Left lung (tissue), 10 donors: Measurements from ENCODE around the gene MARCHF3. TPM values are rescaled to one million over a fixed set of nuclear protein-coding genes. Genes with fewer than 3 reads are reported as not detected.
"Not testable (repeated sequence)": the region's sequence is repeated elsewhere in the genome, so short reads cannot be mapped to it uniquely, and the experiment has no call there.

ENCODE experiments used
- ATAC-seq: fragments of 200-7000 bp; cut with Tn5 transposase; one replicate; pipeline ENCODE4 v1.9.1; 2020; ENCODE audit warnings: moderate library complexity
- DNase-seq, 4 donors: peaks; one replicate each; pipeline ENCODE4 v3.0.0-alpha.2; 2013 to 2020
- H3K27ac ChIP-seq, 2 donors: fragments of 200-600 bp; sonication (generic) in 1 of 2; one replicate each; pipeline versions ENCODE4 v1.5.0 to v1.8.0; 2020 to 2021
- H3K27me3 ChIP-seq, 2 donors: fragments of 200-600 bp; sonication (generic) in 1 of 2; one replicate each; pipeline versions ENCODE4 v1.5.0 to v1.8.0; 2020 to 2021
- H3K36me3 ChIP-seq, 2 donors: fragments of 200-600 bp; sonication (generic) in 1 of 2; one replicate each; pipeline versions ENCODE4 v1.5.0 to v1.8.0; 2020 to 2021
- H3K4me1 ChIP-seq, 2 donors: fragments of 200-600 bp; one replicate each; pipeline ENCODE4 v1.8.0; 2021
- H3K4me3 ChIP-seq, 2 donors: fragments of 200-600 bp; sonication (generic) in 1 of 2; one replicate each; pipeline versions ENCODE4 v1.5.0 to v1.8.0; 2020 to 2021; ENCODE audit warnings: mild to moderate bottlenecking in 1 of 2
- H3K9me3 ChIP-seq, 2 donors: fragments of 200-600 bp; sonication (generic) in 1 of 2; one replicate each; pipeline versions ENCODE4 v1.5.0 to v1.8.0; 2020 to 2021
- intact Hi-C, 2 donors: fragments of 100-400 bp; cut with DNase I; formaldehyde crosslinking; loops; one replicate each; pipeline versions ENCODE4 v1.11.2 to v1.14.2; 2022
- polyA plus RNA-seq, 6 donors: library from polyadenylated mRNA; unstranded; fragments of 120-200 nt; gene quantifications; one replicate each; pipeline ENCODE4 v1.2.1, GENCODE V29; 2013; ENCODE audit not compliant: insufficient read length in 6 of 6
- total RNA-seq, 2 donors: library from RNA; stranded (reverse); fragmentation: NEBNext Ultra II Directional; extraction: Animal tissue kit (Norgen Biotek cat#: 25700); gene quantifications; one replicate each; pipeline ENCODE4 v1.2.1, GENCODE V29; 2021
- TF ChIP-seq, protein P1 (sequence below), 2 donors: fragments of 200-600 bp; sonication (generic) in 1 of 2; IDR thresholded peaks; one replicate each; pipeline versions ENCODE4 v1.5.0 to v1.8.0; 2021; ENCODE audit warnings: antibody characterized with exemption in 2 of 2
- donor health status: DM: no; HTN: yes; CAD: no.
- donor health status: DM: no; HTN: no; CAD: no.

Gene MARCHF3
- total and polyA plus RNA-seq, 8 donors, result 3.4 to 8.7 (median 5.5) TPM

DNA sequence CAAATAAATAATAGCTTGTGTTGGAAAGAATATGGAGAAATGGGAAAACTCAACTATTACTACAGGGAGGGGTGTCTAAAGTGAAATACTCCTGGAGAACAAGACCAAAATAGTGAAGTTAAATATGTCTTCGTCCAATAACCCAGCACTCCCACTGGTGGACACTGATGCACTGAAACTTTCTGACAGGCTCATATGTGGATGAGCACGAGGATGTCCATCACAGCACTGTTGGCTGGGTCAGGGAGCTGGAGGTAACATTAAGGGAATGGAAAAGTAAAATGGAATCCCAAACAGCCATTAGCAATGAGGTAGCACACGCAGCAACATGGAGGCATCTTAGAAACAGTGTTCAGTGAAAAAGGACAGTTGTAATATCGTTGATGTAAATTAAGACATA is 167.0 kb downstream of the MARCHF3 start:
- Histone ChIP-seq H3K27me3 (no peaks in the 10 kb centered on the region), H3K36me3 (no peaks in the 10 kb centered on the region), H3K27ac (no peak overlapping the region), H3K9me3 (no peaks in the 10 kb centered on the region), H3K4me1 (no peaks in the 10 kb centered on the region), H3K4me3 (no peak overlapping the region)
- intact Hi-C loops, result no loop called here
- ATAC-seq (no peak), DNase-seq (no peak)
- TF ChIP-seq, protein P1, sequence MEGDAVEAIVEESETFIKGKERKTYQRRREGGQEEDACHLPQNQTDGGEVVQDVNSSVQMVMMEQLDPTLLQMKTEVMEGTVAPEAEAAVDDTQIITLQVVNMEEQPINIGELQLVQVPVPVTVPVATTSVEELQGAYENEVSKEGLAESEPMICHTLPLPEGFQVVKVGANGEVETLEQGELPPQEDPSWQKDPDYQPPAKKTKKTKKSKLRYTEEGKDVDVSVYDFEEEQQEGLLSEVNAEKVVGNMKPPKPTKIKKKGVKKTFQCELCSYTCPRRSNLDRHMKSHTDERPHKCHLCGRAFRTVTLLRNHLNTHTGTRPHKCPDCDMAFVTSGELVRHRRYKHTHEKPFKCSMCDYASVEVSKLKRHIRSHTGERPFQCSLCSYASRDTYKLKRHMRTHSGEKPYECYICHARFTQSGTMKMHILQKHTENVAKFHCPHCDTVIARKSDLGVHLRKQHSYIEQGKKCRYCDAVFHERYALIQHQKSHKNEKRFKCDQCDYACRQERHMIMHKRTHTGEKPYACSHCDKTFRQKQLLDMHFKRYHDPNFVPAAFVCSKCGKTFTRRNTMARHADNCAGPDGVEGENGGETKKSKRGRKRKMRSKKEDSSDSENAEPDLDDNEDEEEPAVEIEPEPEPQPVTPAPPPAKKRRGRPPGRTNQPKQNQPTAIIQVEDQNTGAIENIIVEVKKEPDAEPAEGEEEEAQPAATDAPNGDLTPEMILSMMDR (IDR thresholded peaks at IDR 0.05), result no peak

DNA sequence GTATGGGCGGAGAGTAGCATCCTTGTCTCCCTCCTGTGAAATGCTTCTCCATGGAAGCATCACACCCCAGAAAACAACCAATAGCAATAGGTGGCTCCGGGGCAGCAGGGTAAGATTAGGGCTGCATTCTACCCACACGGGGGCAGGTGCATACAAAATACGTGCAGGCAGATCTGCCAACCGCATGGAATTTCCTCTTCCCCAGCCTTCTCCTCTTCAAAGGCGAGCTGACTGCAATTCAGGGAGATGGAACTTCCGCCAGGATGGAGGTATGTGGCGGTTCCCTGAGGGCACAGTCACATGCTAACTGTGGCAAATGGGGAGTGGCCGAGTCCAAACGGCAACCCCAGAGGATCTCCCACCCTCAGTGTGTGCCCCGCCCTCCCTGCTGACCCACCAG is 171.9 kb downstream of the MARCHF3 start:
- TF ChIP-seq, protein P1 (IDR thresholded peaks at IDR 0.05), result no peak
- ATAC-seq (no peak), DNase-seq (no peak)
- no peaks in the 10 kb centered on the region for H3K9me3 ChIP-seq
- H3K27me3 ChIP-seq, result no peaks in the 10 kb centered on the region
- H3K4me1 ChIP-seq, result no peaks in the 10 kb centered on the region
- H3K36me3 ChIP-seq, result no peaks in the 10 kb centered on the region
- no peak overlapping the region for H3K27ac ChIP-seq
- intact Hi-C loops, result no loop called here
- H3K4me3 ChIP-seq, result no peak overlapping the region

DNA sequence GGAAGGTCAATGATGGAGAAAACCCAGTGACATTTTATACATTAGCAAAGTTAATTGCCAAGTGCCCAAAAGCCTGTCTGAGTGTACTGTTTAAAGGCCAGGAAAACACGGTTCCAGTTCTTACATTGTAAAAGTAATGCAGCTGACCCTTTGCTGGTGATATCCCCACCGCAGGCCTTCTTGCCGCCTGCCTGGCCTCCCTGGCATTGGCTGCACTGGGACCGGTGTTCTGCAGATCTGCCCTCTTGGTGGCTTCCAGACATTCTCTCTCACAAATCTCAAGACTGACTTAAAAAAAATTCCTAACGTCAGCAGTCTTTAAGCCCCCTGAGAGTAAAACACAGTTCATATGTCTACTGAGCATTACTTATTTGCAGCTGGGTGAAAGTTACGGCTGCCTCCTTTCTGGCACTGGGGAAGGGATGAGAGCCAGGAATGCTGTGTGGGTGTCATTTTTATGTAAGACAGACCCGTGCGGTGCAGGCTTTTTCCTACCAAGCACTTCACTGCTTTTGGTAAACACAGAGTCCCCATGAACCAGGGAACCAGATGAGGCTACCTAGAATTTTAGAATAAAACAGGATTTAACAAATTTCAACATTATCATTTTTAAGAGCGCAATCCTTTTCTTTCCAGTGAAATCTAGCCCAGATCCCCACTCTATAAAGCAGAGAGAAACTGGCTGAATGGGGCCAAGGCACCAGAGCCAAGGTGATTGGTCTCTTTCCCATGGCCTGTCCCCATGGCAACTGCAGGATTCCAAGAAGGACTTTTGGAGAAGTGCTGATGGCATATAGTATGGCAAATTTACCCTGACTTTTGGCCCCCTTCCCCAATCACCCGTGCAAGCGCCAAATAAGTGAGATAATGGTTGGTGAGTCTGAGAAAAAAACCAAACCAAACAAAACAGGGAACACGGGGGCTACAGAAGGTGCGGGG is 172.6 kb downstream of the MARCHF3 start:
- ATAC-seq (peak; percentile 38), DNase-seq (no peak)
- Histone ChIP-seq H3K27me3 (no peaks in the 10 kb centered on the region), H3K27ac (no peak overlapping the region), H3K4me3 (no peak overlapping the region), H3K9me3 (no peaks in the 10 kb centered on the region), H3K36me3 (no peaks in the 10 kb centered on the region), H3K4me1 (no peaks in the 10 kb centered on the region)
- intact Hi-C loops, result no loop called here
- TF ChIP-seq, protein P1 (IDR thresholded peaks at IDR 0.05), result no peak

DNA sequence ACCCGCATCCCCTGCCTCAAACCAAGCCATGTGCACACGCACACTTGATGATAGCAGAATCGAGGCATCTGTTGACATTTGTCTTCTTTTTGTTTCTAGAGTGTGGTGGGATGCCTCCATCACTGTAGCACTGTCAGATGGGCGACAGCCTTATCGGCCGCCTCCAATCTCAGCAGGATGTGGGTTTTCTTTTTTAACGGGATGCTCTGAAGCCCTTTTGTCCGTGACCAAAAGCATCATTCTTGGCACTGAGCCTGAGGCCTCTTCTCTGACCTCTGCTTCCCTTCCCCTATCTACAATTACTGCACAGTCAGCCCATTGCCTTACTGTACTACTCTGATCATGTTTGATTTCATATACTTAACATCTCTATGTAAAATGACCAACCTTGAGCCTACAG is 175.1 kb downstream of the MARCHF3 start:
- intact Hi-C loops, result no loop called here
- H3K4me1 ChIP-seq, result no peaks in the 10 kb centered on the region
- no peak for DNase-seq
- H3K36me3 ChIP-seq, result no peaks in the 10 kb centered on the region
- no peaks in the 10 kb centered on the region for H3K27me3 ChIP-seq
- no peak for ATAC-seq
- no peak overlapping the region for H3K27ac ChIP-seq
- TF ChIP-seq, protein P1 (IDR thresholded peaks at IDR 0.05), result no peak
- H3K4me3 ChIP-seq, result no peak overlapping the region
- no peaks in the 10 kb centered on the region for H3K9me3 ChIP-seq

DNA sequence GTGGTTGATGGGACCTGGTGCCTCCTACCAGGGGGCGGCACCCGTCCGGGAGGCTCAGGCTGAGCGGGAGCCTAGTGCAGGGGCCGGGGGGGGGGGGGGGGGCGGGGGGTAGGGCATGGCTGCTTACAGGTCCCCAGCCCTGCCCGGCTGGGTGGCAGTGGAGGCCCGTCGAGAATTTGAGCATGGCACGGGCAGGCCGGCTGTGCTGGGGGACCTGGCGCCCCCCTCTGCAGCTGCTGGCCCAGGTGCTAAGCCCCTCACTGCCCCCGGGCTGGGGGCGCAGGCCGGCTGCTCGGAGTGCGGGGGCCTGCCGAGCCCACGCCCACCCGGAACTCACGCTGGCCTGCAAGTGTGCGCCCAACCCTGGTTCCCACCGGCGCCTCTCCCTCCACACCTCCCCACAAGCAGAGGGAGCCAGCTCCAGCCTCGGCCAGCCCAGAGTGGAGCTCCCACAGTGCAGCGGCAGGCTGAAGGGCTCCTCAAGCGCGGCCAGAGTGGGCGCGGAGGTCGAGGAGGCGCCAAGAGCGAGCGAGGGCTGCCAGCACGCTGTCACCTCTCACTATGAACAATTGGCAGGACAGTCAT is 175.7 kb downstream of the MARCHF3 start:
- TF ChIP-seq, protein P1 (IDR thresholded peaks at IDR 0.05), result no peak
- Histone ChIP-seq H3K27ac (no peak overlapping the region), H3K9me3 (no peaks in the 10 kb centered on the region), H3K4me1 (no peaks in the 10 kb centered on the region), H3K4me3 (no peak overlapping the region), H3K36me3 (no peaks in the 10 kb centered on the region), H3K27me3 (no peaks in the 10 kb centered on the region)
- ATAC-seq (no peak), DNase-seq (peak in 1 of 4 donors; percentile 54)
- intact Hi-C loops, result no loop called here

DNA sequence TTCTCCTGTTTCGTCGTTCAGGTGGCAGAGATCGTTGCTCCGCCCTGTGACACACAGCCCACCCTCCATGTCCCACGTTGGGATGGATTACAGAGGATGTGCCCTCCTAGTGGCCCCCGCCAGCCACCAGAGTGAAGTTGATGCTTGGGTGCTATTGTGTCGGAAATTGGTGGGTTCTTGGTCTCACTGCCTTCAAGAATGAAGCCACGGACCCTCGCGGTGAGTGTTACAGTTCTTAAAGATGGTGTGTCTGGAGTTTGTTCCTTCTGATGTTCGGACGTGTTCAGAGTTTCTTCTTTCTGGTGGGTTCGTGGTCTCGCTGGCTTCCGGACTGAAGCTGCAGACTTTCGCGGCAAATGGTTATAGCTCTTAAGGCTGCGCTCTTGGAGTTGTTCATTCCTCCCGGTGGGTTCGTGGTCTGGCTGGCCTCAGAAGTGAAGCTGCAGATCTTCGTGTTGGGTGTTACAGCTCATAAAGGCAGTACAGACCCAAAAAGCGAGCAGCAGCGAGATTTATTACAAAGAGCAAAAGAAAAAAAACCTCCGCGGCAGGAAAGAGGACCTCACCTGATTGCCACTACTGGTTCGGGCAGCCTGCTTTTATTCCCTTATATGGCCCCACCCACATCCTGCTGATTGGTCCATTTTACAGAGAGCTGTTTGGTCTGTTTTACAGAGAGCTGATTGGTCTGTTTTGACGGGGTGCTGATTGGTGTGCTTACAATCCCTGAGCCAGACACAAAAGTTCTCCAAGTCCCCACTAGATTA is 176.6 kb downstream of the MARCHF3 start:
- H3K4me1 ChIP-seq, intact Hi-C loops, H3K9me3 ChIP-seq, H3K36me3 ChIP-seq, DNase-seq, H3K27ac ChIP-seq, ATAC-seq, H3K27me3 ChIP-seq, H3K4me3 ChIP-seq: not testable (repeated sequence)
